ENCODE data around the gene LAP3.

The LAP3 gene

GRCh38 chr4:17587094-17587822 is 10.3 kb downstream of the LAP3 start:
- Histone ChIP-seq H3K27ac (ENCODE audit: low read depth, low read length) (no peak overlapping the region), H3K4me3 (ENCODE audit: low read length) (no peak overlapping the region), H3K4me1 (ENCODE audit: insufficient read depth, low read length) (peaks cover 11% of the 10 kb centered on the region), H3K9ac (ENCODE audit: low read depth, low read length) (no peak overlapping the region), H3K9me3 (ENCODE audit: insufficient read depth, low read depth, low read length) (no peaks in the 10 kb centered on the region), H3K36me3 (ENCODE audit: insufficient read depth, low read length) (peaks cover 79% of the 10 kb centered on the region), H3K27me3 (ENCODE audit: insufficient read depth, low read length) (no peaks in the 10 kb centered on the region)
- WGBS = 96% methylated on average over 9 of the region's 9 CpGs

DNA sequence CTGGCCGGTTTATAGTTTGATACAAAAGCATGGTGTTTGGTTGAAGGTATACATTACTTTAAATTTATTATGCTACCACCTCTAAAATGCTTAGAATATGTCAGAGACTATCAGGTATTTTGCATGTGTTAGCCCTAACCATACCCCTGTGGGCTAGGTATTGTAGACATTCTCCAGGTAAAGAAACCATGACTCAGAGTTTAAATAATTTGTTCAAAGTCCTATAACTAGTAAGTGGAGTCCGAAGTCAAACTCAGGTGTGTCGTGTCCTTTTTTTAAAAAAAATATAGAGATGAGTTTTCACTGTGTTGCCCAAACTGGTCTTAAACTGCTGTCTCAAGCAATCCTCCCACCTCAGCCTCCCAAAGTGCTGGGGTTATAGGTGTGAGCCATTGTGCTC is 12.4 kb downstream of the LAP3 start:
- no peak overlapping the region for H3K27ac ChIP-seq (ENCODE audit: low read depth, low read length)
- H3K4me1 ChIP-seq (ENCODE audit: insufficient read depth, low read length) = peaks cover 4% of the 10 kb centered on the region
- WGBS = 93% methylated on average over 2 of the region's 3 CpGs
- no peak overlapping the region for H3K4me3 ChIP-seq (ENCODE audit: low read length)
- peaks cover 67% of the 10 kb centered on the region for H3K36me3 ChIP-seq (ENCODE audit: insufficient read depth, low read length)
- H3K27me3 ChIP-seq (ENCODE audit: insufficient read depth, low read length) = no peaks in the 10 kb centered on the region
- no peak overlapping the region for H3K9ac ChIP-seq (ENCODE audit: low read depth, low read length)
- no peaks in the 10 kb centered on the region for H3K9me3 ChIP-seq (ENCODE audit: insufficient read depth, low read depth, low read length)

DNA sequence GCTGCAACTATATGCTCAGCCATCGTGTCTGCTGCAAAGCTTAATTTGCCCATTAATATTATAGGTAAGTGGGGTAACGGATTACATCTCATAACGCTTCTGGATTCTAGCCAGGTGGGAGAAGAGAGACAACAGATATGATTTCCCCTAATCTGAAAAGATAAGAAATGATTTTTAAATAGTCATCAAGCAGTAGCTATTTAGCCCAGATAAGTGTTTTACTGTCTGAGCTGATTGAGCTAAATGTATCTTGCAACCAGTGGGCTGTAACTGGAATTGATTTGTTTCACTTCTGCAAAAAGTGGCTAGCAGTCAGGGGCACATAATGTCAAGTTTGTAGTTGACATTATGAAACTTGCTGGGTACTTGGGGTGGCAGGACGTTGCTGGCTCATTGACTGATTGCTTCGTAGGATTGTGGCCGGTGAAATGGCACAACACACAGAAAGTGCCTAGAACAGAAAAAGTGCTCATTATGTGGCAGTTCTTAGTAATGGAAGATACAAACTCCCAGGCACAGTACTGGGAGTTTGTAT is 18.5 kb downstream of the LAP3 start:
- H3K4me3 ChIP-seq (ENCODE audit: low read length) = no peak overlapping the region
- no peak overlapping the region for H3K27ac ChIP-seq (ENCODE audit: low read depth, low read length)
- H3K9ac ChIP-seq (ENCODE audit: low read depth, low read length) = no peak overlapping the region
- no peaks in the 10 kb centered on the region for H3K9me3 ChIP-seq (ENCODE audit: insufficient read depth, low read depth, low read length)
- no peaks in the 10 kb centered on the region for H3K27me3 ChIP-seq (ENCODE audit: insufficient read depth, low read length)
- WGBS = 95% methylated on average over 6 of the region's 6 CpGs
- H3K36me3 ChIP-seq (ENCODE audit: insufficient read depth, low read length) = peaks cover 57% of the 10 kb centered on the region
- no peaks in the 10 kb centered on the region for H3K4me1 ChIP-seq (ENCODE audit: insufficient read depth, low read length)

DNA sequence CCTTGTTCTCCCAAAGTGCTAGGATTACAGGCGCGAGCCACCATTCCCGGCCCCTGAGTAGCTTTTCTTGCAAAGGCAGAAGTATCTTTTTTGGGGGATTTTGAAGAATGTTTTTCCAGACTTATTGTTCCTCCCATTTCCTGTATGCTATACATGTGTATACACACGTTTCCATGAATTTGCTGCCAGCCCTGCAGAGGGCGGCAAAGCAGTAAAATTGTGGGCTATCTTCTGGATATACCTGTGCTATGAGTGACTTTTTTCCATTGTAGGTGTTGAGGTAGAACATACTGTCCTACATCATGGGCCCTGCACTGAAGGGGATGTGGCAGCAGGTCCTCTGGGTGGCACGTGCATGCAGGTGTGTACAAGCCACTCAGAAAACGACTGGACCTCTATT is 20.5 kb downstream of the LAP3 start:
- Histone ChIP-seq H3K4me1 (ENCODE audit: insufficient read depth, low read length) (no peaks in the 10 kb centered on the region), H3K27me3 (ENCODE audit: insufficient read depth, low read length) (no peaks in the 10 kb centered on the region), H3K4me3 (ENCODE audit: low read length) (no peak overlapping the region), H3K9ac (ENCODE audit: low read depth, low read length) (no peak overlapping the region), H3K27ac (ENCODE audit: low read depth, low read length) (no peak overlapping the region), H3K36me3 (ENCODE audit: insufficient read depth, low read length) (peaks cover 65% of the 10 kb centered on the region), H3K9me3 (ENCODE audit: insufficient read depth, low read depth, low read length) (no peaks in the 10 kb centered on the region)
- WGBS = 90% methylated on average over 7 of the region's 7 CpGs

DNA sequence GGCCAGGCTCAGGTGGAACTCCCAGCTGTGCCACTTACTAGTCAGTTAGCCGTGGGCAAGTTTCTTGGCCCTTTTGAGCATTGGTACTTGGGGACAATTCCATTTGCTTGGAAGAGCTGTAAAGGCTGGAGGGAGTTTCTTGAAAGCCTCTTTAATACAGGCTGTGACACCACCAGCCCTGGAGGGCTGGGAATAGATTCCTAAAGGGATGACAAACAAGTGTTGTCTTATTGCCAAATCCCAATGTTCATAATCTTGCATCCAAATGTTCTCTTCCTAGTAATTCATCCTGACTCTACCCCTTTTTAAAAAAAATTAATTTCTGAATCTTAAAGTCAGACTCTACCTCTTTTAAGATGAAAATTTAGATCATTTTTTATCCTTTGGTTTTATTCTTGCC is 22.8 kb downstream of the LAP3 start:
- Histone ChIP-seq H3K4me1 (ENCODE audit: insufficient read depth, low read length) (no peaks in the 10 kb centered on the region), H3K36me3 (ENCODE audit: insufficient read depth, low read length) (peaks cover 61% of the 10 kb centered on the region), H3K9ac (ENCODE audit: low read depth, low read length) (no peak overlapping the region), H3K27me3 (ENCODE audit: insufficient read depth, low read length) (no peaks in the 10 kb centered on the region), H3K4me3 (ENCODE audit: low read length) (no peak overlapping the region), H3K9me3 (ENCODE audit: insufficient read depth, low read depth, low read length) (no peaks in the 10 kb centered on the region), H3K27ac (ENCODE audit: low read depth, low read length) (no peak overlapping the region)
- WGBS = 93% methylated on average over 1 of the region's 1 CpG

DNA sequence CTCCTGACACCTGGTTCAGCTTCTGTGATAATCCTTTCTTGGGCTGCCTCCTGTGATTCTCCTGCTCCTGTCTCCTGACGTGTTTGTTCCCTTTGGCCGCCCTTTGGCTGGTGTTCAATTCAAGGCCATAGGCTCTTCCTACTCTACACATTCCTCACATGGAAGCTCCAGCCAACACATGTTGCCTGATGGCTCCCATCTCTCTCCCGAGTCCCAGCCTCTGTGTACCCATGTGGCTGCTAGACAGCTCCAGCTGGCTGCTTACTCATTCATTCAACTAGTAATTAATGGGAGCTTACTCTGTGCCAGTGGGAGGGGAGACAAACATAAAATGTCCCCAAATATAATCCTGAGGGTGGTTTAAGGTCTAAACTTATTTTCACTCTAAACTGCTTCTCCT is 28.2 kb downstream of the LAP3 start:
- Histone ChIP-seq H3K9ac (ENCODE audit: low read depth, low read length) (no peak overlapping the region), H3K4me1 (ENCODE audit: insufficient read depth, low read length) (no peaks in the 10 kb centered on the region), H3K4me3 (ENCODE audit: low read length) (no peak overlapping the region), H3K27me3 (ENCODE audit: insufficient read depth, low read length) (no peaks in the 10 kb centered on the region), H3K9me3 (ENCODE audit: insufficient read depth, low read depth, low read length) (no peaks in the 10 kb centered on the region), H3K36me3 (ENCODE audit: insufficient read depth, low read length) (peaks cover 52% of the 10 kb centered on the region), H3K27ac (ENCODE audit: low read depth, low read length) (no peak overlapping the region)
- WGBS = 78% methylated on average over 3 of the region's 3 CpGs

DNA sequence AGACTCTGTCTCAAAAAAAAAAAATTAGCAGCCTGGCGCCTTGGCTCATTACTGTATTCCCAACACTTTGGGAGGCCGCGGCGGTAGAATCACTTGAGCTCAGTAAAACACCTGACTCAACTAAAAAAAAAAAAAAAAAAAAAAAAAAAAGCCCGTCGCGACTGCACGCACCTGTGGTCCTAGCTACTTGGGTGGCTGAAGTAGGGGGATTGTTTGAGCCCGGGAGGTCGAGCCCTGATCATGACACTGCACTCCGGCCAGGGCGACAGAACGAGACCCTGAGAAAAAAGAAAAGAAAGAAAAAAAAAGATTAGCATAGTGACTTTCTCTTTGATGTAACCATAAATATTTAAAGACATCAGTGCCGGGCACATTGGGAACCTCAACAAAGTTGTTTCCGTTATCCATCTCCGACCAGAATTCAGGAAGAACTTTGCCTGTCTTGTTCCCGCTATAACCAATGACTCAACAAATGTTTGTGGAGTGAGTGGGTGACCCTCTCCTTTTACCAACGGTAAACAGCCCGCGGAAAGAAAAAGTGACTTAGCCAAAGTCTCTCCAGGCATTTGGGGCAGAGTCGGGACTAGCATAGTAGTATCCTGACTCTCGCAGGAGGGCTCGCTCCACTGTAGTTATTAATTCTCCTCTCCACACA is 36.9 kb downstream of the LAP3 start:
- Histone ChIP-seq H3K4me1 (ENCODE audit: insufficient read depth, low read length) (no peaks in the 10 kb centered on the region), H3K9ac (ENCODE audit: low read depth, low read length) (peak overlapping the region; percentile 96), H3K27me3 (ENCODE audit: insufficient read depth, low read length) (no peaks in the 10 kb centered on the region), H3K4me3 (ENCODE audit: low read length) (peak overlapping the region; percentile 90), H3K27ac (ENCODE audit: low read depth, low read length) (no peak overlapping the region), H3K36me3 (ENCODE audit: insufficient read depth, low read length) (peaks cover 23% of the 10 kb centered on the region), H3K9me3 (ENCODE audit: insufficient read depth, low read depth, low read length) (no peaks in the 10 kb centered on the region)
- WGBS = 1% methylated on average over 18 of the region's 23 CpGs

DNA sequence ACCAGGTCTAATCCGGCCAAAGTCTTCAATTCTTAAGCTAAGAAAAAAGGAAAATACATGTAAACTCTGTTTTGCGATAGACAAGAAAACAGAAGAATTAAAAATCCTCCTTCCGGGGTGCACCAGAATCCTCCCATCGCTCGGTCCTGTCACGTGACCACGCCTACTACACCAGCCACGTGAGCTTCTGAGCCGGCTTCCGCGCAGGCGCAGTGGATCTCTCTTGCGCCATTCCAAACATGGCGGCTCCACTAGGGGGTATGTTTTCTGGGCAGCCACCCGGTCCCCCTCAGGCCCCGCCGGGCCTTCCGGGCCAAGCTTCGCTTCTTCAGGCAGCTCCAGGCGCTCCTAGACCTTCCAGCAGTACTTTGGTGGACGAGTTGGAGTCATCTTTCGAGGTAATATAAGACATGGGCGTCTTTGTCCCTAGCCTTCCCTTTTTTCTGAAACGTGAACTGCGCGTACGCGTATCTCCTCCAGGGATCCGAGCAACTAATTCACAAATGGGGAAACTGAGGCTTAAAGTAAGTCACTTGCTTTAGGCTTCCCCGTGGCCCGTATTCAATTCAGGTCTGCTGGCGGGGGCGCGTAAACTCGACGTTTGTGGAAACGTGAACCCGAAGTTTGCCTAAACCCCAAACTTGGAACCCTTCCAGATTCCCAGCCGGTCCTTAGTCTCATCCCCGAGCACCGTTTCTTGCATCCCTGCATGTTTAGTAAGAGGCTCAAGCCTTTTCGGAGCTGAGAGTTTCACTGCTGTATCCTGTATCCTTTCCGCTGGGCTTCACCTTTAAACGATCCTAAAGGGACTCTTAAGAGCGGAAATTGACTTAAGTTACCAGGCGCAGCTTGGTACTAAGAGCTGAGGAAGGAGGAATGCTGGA is 37.7 kb downstream of the LAP3 start, which contains the start of gene MED28:
TSS of gene MED28 (plus strand) at position 226 of the 884 bp plus-strand sequence. CDS start at position 240, 14 bp downstream.
- Histone ChIP-seq H3K4me1 (ENCODE audit: insufficient read depth, low read length) (no peaks in the 10 kb centered on the region), H3K9ac (ENCODE audit: low read depth, low read length) (peak within 1 kb of the TSS; percentile 96), H3K27me3 (ENCODE audit: insufficient read depth, low read length) (no peaks in the 10 kb centered on the region), H3K27ac (ENCODE audit: low read depth, low read length) (peak within 1 kb of the TSS; percentile 82), H3K4me3 (ENCODE audit: low read length) (peak within 1 kb of the TSS; percentile 90), H3K36me3 (ENCODE audit: insufficient read depth, low read length) (peaks cover 31% of the 10 kb centered on the region), H3K9me3 (ENCODE audit: insufficient read depth, low read depth, low read length) (no peaks in the 10 kb centered on the region)
- WGBS = under 1% methylated on average over 45 of the region's 46 CpGs

DNA sequence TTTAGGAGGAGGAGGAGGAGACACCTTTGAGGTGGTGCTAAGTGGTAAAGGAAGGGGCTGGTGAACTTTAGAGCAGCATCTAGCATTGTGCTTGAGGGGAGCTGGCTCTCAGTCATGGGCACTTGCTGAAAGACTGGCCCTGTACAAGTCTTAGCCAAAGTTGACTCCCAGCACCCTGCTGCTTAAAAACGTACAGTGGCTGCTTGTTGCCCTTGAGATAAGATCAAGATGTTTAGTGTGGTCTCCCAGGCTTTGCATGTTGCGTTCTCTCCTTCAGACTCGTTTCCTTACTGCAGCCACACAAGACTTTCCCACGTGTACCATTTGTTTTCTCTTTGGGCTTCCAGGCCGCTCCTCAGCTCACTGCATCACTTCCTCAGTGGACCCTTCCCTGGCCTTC is 39.3 kb downstream of the LAP3 start:
- Histone ChIP-seq H3K9me3 (ENCODE audit: insufficient read depth, low read depth, low read length) (no peaks in the 10 kb centered on the region), H3K4me1 (ENCODE audit: insufficient read depth, low read length) (no peaks in the 10 kb centered on the region), H3K27ac (ENCODE audit: low read depth, low read length) (no peak overlapping the region), H3K9ac (ENCODE audit: low read depth, low read length) (no peak overlapping the region), H3K27me3 (ENCODE audit: insufficient read depth, low read length) (no peaks in the 10 kb centered on the region), H3K36me3 (ENCODE audit: insufficient read depth, low read length) (peaks cover 47% of the 10 kb centered on the region), H3K4me3 (ENCODE audit: low read length) (no peak overlapping the region)
- 92% methylated on average over 5 of the region's 5 CpGs for WGBS

- no peak overlapping the region for H3K9ac ChIP-seq (ENCODE audit: low read depth, low read length)
- no peak overlapping the region for H3K27ac ChIP-seq (ENCODE audit: low read depth, low read length)
- H3K36me3 ChIP-seq (ENCODE audit: insufficient read depth, low read length) = peaks cover 73% of the 10 kb centered on the region
- WGBS = 51% methylated on average over 1 of the region's 1 CpG
- no peak overlapping the region for H3K4me3 ChIP-seq (ENCODE audit: low read length)
- no peaks in the 10 kb centered on the region for H3K4me1 ChIP-seq (ENCODE audit: insufficient read depth, low read length)
- no peaks in the 10 kb centered on the region for H3K27me3 ChIP-seq (ENCODE audit: insufficient read depth, low read length)
- no peaks in the 10 kb centered on the region for H3K9me3 ChIP-seq (ENCODE audit: insufficient read depth, low read depth, low read length)
Observed at GRCh38 chr4:17618926-17619325, 41.9 kb downstream of the LAP3 start.
